Suprapubic skin (tissue), 4 donors: Measurements from ENCODE around the gene SUPT7L.
"Not testable (repeated sequence)": the region's sequence is repeated elsewhere in the genome, so short reads cannot be mapped to it uniquely, and the experiment has no call there.

Experiments used
- POLR2A ChIP-seq, 2 donors: fragments of 450-650 bp; IDR thresholded peaks; one replicate each; pipeline ENCODE4 v1.6.1; 2017; ENCODE audit warnings: antibody characterized with exemption in 2 of 2, mild to moderate bottlenecking in 2 of 2, moderate library complexity in 2 of 2
- POLR2AphosphoS5 ChIP-seq, 3 donors: sonication (generic); formaldehyde crosslinking; IDR thresholded peaks; one replicate each; pipeline ENCODE4 v1.6.1; 2017; ENCODE audit warnings: antibody characterized with exemption in 3 of 3
- TF ChIP-seq, protein P1 (sequence below), 2 donors: fragments of 200-600 bp in 1 of 2; fragments of 450-650 bp in 1 of 2; sonication (generic) in 1 of 2; IDR thresholded peaks; one replicate each; pipeline ENCODE4 v1.5.1; 2016 to 2019; ENCODE audit warnings: antibody characterized with exemption in 2 of 2, mild to moderate bottlenecking in 1 of 2, moderate library complexity in 1 of 2

DNA sequence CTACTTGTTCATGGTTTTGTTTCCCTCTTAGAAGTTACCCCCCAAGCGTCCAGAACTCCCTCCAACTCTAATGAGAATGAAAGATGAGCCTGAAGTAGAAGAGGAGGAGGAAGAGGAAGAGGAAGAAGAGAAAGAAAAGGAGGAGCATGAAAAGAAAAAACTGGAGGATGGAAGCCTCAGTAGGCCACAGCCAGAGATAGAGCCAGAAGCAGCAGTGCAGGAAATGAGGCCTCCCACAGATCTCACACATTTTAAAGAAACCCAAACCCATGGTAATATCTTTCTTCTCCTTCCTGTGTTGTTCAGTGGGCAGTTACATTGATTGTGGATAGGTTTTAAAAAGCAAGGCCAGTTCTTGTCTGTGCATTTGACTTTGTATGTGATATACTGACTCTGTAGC lies 21.6 kb upstream of the SUPT7L start:
- TF ChIP-seq, protein P1, sequence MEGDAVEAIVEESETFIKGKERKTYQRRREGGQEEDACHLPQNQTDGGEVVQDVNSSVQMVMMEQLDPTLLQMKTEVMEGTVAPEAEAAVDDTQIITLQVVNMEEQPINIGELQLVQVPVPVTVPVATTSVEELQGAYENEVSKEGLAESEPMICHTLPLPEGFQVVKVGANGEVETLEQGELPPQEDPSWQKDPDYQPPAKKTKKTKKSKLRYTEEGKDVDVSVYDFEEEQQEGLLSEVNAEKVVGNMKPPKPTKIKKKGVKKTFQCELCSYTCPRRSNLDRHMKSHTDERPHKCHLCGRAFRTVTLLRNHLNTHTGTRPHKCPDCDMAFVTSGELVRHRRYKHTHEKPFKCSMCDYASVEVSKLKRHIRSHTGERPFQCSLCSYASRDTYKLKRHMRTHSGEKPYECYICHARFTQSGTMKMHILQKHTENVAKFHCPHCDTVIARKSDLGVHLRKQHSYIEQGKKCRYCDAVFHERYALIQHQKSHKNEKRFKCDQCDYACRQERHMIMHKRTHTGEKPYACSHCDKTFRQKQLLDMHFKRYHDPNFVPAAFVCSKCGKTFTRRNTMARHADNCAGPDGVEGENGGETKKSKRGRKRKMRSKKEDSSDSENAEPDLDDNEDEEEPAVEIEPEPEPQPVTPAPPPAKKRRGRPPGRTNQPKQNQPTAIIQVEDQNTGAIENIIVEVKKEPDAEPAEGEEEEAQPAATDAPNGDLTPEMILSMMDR (IDR thresholded peaks at IDR 0.05): not testable (repeated sequence)
- TF ChIP-seq POLR2A, POLR2AphosphoS5 (IDR thresholded peaks at IDR 0.05): not testable (repeated sequence)
